Renal pelvis (tissue), 12 donors: ENCODE data around the gene BTBD1. TPM values are rescaled to one million over a fixed set of nuclear protein-coding genes. Genes with fewer than 3 reads are reported as not detected.
A peak's percentile ranks its signal among the peaks of the same experiment; 100 is the strongest.

Experiments
- DNase-seq: peaks from one replicate; pipeline ENCODE4 v3.0.0-alpha.2; 2013
- long read RNA-seq, 16 experiments: transcript quantifications; one replicate each; lab custom pipeline, GENCODE V29; 2026
- polyA plus RNA-seq, 3 donors: library from polyadenylated mRNA; unstranded; fragments of 120-200 nt; gene quantifications; one replicate each; pipeline ENCODE4 v1.2.1, GENCODE V29; 2013; ENCODE audit not compliant: insufficient read length in 3 of 3

Gene BTBD1
- polyA plus RNA-seq, result 10 to 100 TPM; 60.2 to 65.3 (median 62.6) TPM
- long read RNA-seq, donor 1, transcript BTBD1-201 (8 exons, 3,297 nt), result major isoform, 17 of 37 reads
- long read RNA-seq, donor 1, partial matches to known transcripts, result 20 of 37 reads
- long read RNA-seq, donor 1, other reads (novel, unspliced or antisense), result 0 of 37 reads
- long read RNA-seq, donor 2, transcript BTBD1-201 (8 exons, 3,297 nt), result major isoform, 22 of 45 reads
- long read RNA-seq, donor 2, partial matches to known transcripts, result 22 of 45 reads
- long read RNA-seq, donor 2, other reads (novel, unspliced or antisense), result 0 of 45 reads
- long read RNA-seq, donor 3, transcript BTBD1-201 (8 exons, 3,297 nt), result major isoform, 22 of 37 reads
- long read RNA-seq, donor 3, partial matches to known transcripts, result 15 of 37 reads
- long read RNA-seq, donor 3, other reads (novel, unspliced or antisense), result 0 of 37 reads
- long read RNA-seq, donor 4, transcript BTBD1-201 (8 exons, 3,297 nt), result major isoform, 11 of 30 reads
- long read RNA-seq, donor 4, partial matches to known transcripts, result 19 of 30 reads
- long read RNA-seq, donor 4, other reads (novel, unspliced or antisense), result 0 of 30 reads
- long read RNA-seq, donor 5, transcript BTBD1-201 (8 exons, 3,297 nt), result major isoform, 22 of 33 reads
- long read RNA-seq, donor 5, partial matches to known transcripts, result 11 of 33 reads
- long read RNA-seq, donor 5, other reads (novel, unspliced or antisense), result 0 of 33 reads
- long read RNA-seq, donor 6, transcript BTBD1-201 (8 exons, 3,297 nt), result major isoform, 15 of 45 reads
- long read RNA-seq, donor 6, partial matches to known transcripts, result 29 of 45 reads
- long read RNA-seq, donor 6, other reads (novel, unspliced or antisense), result 0 of 45 reads
- long read RNA-seq, donor 7, transcript BTBD1-201 (8 exons, 3,297 nt), result major isoform, 27 of 39 reads
- long read RNA-seq, donor 7, partial matches to known transcripts, result 12 of 39 reads
- long read RNA-seq, donor 7, other reads (novel, unspliced or antisense), result 0 of 39 reads
- long read RNA-seq, donor 8, transcript BTBD1-201 (8 exons, 3,297 nt), result major isoform, 18 of 25 reads
- long read RNA-seq, donor 8, partial matches to known transcripts, result 7 of 25 reads
- long read RNA-seq, donor 8, other reads (novel, unspliced or antisense), result 0 of 25 reads
- long read RNA-seq, donor 9, transcript BTBD1-201 (8 exons, 3,297 nt), result major isoform, 31 of 63 reads
- long read RNA-seq, donor 9, partial matches to known transcripts, result 32 of 63 reads
- long read RNA-seq, donor 9, other reads (novel, unspliced or antisense), result 0 of 63 reads
- long read RNA-seq, donor 10, transcript BTBD1-201 (8 exons, 3,297 nt), result major isoform, 29 of 59 reads
- long read RNA-seq, donor 10, partial matches to known transcripts, result 29 of 59 reads
- long read RNA-seq, donor 10, other reads (novel, unspliced or antisense), result 0 of 59 reads
- long read RNA-seq, donor 11, transcript BTBD1-201 (8 exons, 3,297 nt), result major isoform, 24 of 35 reads
- long read RNA-seq, donor 11, partial matches to known transcripts, result 11 of 35 reads
- long read RNA-seq, donor 11, other reads (novel, unspliced or antisense), result 0 of 35 reads
- long read RNA-seq, donor 12, transcript BTBD1-201 (8 exons, 3,297 nt), result major isoform, 27 of 72 reads
- long read RNA-seq, donor 12, partial matches to known transcripts, result 45 of 72 reads
- long read RNA-seq, donor 12, other reads (novel, unspliced or antisense), result 0 of 72 reads
- long read RNA-seq, donor 13, partial matches to known transcripts, result 20 of 23 reads
- long read RNA-seq, donor 13, other reads (novel, unspliced or antisense), result 0 of 23 reads
- long read RNA-seq, donor 14, result 0 reads
- long read RNA-seq, donor 15, result 0 reads
- long read RNA-seq, donor 16, transcript BTBD1-201 (8 exons, 3,297 nt), result major isoform, 16 of 67 reads
- long read RNA-seq, donor 16, partial matches to known transcripts, result 51 of 67 reads
- long read RNA-seq, donor 16, other reads (novel, unspliced or antisense), result 0 of 67 reads

GRCh38 chr15:83066734-83067637 lies at the start of gene BTBD1:
BTBD1 (minus strand) TSS chr15:83067252; CDS start chr15:83067151, 101 bp downstream.
- DNase-seq, result peak; percentile 90

GRCh38 chr15:83115831-83116565 lies 48.9 kb upstream of the BTBD1 start:
- no peak for DNase-seq

GRCh38 chr15:83115410-83115809 lies 48.4 kb upstream of the BTBD1 start:
- DNase-seq, result no peak

GRCh38 chr15:83114856-83115255 lies 47.8 kb upstream of the BTBD1 start:
- DNase-seq, result no peak

GRCh38 chr15:83113881-83114674 lies 47.0 kb upstream of the BTBD1 start:
- no peak for DNase-seq

GRCh38 chr15:83112956-83113299 lies 45.9 kb upstream of the BTBD1 start:
- DNase-seq, result no peak

- no peak for DNase-seq
These were observed 45.3 kb upstream of the BTBD1 start for GRCh38 chr15:83112233-83112955.

- DNase-seq, result no peak
These were observed 44.1 kb upstream of the BTBD1 start for GRCh38 chr15:83111149-83111548.

GRCh38 chr15:83110381-83110780 lies 43.3 kb upstream of the BTBD1 start:
- no peak for DNase-seq

GRCh38 chr15:83109532-83109931 lies 42.5 kb upstream of the BTBD1 start:
- DNase-seq, result no peak

GRCh38 chr15:83108266-83109219 lies 41.5 kb upstream of the BTBD1 start:
- no peak for DNase-seq

- no peak for DNase-seq
These were observed 40.8 kb upstream of the BTBD1 start for GRCh38 chr15:83107841-83108181.

GRCh38 chr15:83106994-83107840 lies 40.2 kb upstream of the BTBD1 start, which contains the start of gene TM6SF1:
TM6SF1 (plus strand) TSS chr15:83107645; CDS start chr15:83107681, 36 bp downstream.
- DNase-seq, result no peak

GRCh38 chr15:83105440-83105839 lies 38.4 kb upstream of the BTBD1 start:
- no peak for DNase-seq

GRCh38 chr15:83104141-83104540 lies 37.1 kb upstream of the BTBD1 start:
- no peak for DNase-seq
